HG02938 (cell line): ENCODE measurements around the gene TRABD2B.

Experiments
- ATAC-seq: cut with Tn5 transposase; IDR thresholded peaks from one replicate; pipeline ENCODE4 v1.9.1; 2021; ENCODE audit warnings: mild to moderate bottlenecking, moderate library complexity; ENCODE audit not compliant: unreplicated experiment

TRABD2B gene

GRCh38 chr1:47855230-47855629, 142.0 kb downstream of the TRABD2B start:
- no peak for ATAC-seq

DNA sequence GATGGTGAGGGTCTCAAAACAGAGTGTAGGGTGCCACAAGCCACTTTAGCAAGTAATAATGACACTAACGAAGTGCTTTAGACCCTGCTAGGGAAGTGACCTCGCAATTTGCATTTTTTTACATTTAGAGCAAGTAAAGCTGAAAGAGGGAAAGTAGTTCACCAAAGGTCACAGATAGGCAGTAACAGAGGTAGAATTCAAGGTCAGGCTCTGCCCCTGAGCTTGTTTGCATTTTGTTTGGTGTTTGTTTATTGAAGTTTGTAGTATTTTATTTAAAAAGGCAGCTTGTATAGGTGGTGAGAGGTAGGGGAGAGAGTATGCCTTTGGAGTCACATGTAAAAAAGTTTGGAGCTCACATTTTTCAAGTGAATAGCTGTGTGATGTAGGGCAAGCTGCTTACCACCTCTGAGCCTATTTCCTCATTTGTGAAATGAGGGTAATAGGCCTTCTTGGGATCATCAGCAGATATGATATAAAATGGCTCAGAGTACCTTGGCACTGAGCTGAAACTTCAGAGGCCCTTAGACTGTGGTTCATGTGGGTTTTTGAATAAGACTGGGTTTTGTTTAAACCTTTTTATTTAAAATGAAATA, 142.5 kb downstream of the TRABD2B start:
- ATAC-seq: no peak

GRCh38 chr1:47853852-47854251, 143.3 kb downstream of the TRABD2B start:
- ATAC-seq: no peak

GRCh38 chr1:47853059-47853458, 144.1 kb downstream of the TRABD2B start:
- ATAC-seq: no peak

DNA sequence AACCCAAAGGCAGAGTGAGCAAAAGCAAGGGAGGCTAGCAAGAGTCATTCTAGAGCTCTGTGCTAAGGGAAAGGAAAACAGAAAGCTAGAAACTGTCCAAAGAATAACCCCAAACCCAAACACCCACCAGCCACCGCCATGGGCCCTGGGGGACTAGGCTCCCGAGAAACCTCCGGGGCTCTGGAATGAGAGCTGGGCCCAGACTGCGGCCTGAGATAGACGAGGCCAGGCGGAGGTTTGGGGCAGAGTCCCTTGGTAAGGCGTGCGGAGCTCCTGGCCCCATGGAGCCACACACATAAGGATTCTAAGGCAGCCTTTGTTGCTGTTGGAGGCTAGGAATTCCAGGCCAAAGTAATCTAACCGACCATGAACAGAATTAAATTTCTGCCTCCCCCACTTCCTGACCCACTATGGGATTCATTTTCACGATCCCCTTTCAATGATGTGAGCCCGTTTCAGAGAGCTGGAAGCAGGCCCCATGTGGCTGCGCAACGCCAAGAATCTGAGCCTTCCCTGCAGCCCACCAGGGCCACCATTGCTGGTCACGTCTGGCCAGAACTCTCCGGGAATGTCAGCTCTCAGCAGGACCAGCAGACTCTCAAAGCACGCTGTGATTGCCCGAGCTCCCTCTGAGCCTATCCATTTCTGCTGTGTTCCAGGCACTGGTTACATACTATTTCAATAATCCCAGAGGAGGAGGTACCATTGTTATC, 145.0 kb downstream of the TRABD2B start:
- ATAC-seq: no peak

GRCh38 chr1:47850451-47850850, 146.7 kb downstream of the TRABD2B start:
- no peak for ATAC-seq

DNA sequence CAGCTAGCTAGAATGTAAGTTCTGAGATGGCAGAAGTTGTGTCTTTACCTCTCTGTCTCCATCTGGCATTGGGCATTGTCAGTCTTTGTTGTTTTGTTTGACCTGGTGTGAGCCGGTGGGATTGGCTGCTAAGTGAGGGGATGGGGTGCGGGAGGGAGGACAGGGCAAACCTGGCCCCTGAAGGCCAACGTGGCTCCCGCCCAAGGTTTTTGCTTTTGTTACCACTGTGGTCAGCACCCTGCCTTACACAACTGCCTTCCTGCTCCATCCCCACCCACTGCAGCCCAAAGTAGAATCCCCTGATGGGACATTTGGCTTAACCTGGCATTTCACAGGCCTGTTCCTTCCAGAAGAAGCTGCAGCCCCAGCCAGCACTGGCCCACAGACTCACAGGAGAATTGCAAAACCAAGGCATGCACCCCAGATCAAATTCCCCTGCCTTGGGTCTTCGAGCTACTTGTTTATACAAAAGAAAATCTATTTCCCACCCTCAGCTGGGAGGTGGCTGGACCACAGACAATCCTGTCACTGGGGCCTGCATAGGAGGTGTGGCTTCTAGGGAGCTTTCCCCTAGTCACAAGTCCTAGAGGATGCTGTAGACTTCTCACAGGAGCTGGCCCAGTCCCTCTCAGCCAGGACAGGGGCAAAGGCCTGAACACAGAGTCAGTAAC, 147.5 kb downstream of the TRABD2B start:
- no peak for ATAC-seq

- ATAC-seq: no peak
Measured at GRCh38 chr1:47849005-47849521, 148.1 kb downstream of the TRABD2B start.

GRCh38 chr1:47847763-47848162, 149.4 kb downstream of the TRABD2B start:
- ATAC-seq: no peak

- ATAC-seq: no peak
Measured at GRCh38 chr1:47844558-47844955, 152.6 kb downstream of the TRABD2B start.

DNA sequence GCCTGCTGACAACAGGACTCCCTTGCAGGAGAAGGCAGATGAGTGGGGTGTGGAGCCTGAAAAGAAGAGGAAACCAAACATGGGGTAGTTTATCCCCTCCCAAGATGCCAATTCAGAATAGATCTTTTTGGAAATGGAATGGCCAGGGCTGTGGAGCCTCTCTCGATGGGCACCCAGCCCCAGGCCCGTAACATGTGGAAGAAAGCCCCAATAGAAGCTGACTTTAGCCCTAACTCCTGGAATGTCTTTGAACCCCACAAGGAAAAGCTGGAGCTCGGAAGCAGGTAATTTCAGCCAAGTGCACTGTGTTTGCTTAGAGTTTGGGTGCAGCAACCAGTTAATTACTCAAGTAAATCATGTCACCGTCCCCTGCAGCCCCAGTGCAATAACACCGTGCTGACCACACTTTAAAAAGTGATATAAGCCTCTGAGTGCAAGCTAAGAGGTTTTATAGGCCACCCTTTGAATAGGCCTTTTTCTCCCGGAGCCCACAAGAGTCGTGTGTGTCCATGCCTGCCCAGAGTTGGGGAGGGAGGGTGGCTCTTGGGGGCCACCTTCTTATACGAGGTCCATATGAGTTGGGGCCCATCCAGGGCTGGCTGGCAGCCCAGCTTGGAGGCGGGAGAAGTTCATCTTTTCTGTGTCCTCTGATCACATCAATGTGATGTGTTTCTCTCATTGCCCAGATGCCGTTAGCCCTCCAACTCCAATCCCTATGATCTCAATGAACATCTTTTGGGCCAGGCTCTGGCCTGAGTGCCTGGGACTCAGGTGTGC, 153.2 kb downstream of the TRABD2B start:
- ATAC-seq: no peak

GRCh38 chr1:47843059-47843458, 154.1 kb downstream of the TRABD2B start:
- no peak for ATAC-seq

GRCh38 chr1:47842228-47842919, 154.8 kb downstream of the TRABD2B start:
- ATAC-seq: no peak

DNA sequence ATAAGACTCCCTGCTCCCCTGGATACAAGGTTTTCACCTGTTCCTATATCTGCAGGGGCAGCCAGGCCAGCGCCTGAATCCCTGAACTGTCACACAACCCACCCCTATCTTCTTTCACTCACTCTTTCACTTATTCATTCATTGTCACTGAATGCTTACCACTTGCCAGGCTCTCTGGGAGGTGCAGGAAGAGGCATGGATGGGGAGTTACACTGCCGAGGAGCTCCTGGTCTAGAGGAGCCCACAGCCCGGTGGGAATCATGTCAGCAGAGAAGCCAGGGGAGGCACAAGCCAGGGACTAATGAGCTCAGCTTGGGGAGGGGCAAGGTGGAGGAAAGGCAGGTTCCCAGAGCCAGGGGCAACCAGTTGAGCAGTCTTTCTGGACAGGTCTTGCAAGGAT, 155.8 kb downstream of the TRABD2B start:
- no peak for ATAC-seq

DNA sequence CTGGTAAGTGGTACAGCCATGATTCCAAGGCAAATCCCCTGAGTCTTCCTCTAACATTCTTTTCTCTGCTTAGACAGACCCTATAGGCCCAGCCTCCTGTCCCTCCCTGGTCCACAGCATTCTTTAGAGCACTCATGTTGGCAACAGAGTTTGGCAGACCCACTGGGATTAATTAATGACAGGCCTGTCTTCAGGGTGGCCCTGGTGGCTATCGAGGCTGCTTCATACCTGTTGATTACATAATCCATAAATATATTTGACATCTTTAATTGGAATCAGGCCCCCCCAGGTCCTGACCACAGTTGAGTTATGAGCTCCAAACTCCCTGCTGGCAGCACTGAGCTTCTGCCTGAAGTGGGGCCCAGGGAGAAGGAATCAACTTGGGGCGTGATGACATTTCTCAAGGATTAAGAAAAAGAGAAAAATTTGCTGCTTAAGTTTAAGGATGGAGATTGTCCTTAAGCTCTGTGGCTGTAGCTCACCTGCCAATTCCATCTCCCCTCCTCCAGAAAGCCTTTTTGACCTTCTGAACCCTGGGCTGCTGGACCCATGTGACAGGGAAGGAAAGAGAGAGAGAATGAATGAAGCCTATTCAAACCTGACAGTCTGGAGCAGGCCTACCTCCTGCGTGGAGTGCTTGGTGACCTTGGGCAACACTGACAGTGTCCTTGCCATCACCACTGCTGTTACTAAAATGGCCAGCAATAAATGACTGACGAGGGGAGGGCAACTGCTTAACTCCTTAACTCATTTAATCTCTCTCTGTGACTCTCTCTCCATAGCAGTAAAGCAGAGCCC, 156.6 kb downstream of the TRABD2B start:
- no peak for ATAC-seq

- no peak for ATAC-seq
Measured at GRCh38 chr1:47839433-47839760, 157.8 kb downstream of the TRABD2B start.

GRCh38 chr1:47838562-47839432, 158.4 kb downstream of the TRABD2B start:
- ATAC-seq: no peak

DNA sequence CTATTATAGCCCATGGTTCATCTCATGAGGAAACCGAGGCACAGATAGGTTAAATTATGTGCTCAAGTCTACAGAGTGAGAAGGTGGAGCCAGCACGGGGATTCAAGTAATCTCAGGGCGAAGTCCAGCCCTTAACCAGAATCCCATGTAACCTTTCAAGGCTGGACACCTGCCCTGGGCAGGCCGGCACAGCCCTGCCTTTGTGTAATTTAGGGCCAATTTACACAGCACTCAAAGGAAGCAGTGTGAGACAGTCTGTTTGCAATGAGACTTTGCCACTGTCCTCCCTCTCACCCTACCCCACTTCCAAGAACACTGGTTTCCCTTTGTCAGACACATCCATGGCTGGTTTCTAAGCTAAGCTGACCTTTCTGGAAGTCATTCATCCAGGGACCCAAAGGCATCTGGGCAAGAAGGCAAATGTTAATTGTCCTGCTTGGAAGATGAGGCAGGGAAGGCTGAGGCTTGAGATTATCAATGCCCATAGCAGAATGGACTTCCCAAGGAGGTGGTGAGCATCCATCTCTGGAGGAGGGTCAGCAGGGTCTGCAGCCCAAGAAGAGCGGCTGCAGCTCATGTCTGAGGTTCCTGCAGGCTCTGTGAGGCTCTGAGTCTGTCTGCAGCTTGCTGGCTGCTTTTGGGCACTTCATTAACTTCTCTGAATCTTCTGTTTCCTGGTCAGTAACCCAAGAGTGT, 159.2 kb downstream of the TRABD2B start:
- no peak for ATAC-seq
